HepG2 (cell line): ENCODE data around the gene RPS6KC1. TPM values are rescaled to one million over a fixed set of nuclear protein-coding genes. Genes with fewer than 3 reads are reported as not detected.

Experiments
- ATAC-seq: fragments of 200-7000 bp; cut with Tn5 transposase; 3 replicates; pipeline ENCODE4 v1.9.1; 2020; ENCODE audit warnings: mild to moderate bottlenecking, moderate library complexity
- BruUV-seq: library from RNA; stranded (reverse); fragments of 400-500 nt; replicated peaks from 2 replicates; lab custom pipeline; 2021; lab: Mats Ljungman, UMichigan
- CTCF ChIA-PET: fragments of 300-600 bp; formaldehyde crosslinking; extraction: SDS; loops from one replicate; lab custom pipeline; 2021; ENCODE audit warnings: low total read pairs, inconsistent platforms, low intra/inter-chr PET ratio; lab: Yijun Ruan, JAX
- POLR2A ChIA-PET: fragments of 350-600 bp; sonication (Branson Sonifier 250); formaldehyde crosslinking; loops from one replicate; lab custom pipeline; 2020; ENCODE audit warnings: antibody characterized with exemption, inconsistent platforms; lab: Yijun Ruan, JAX
- DNase-seq: peaks from one replicate; pipeline ENCODE4 v3.0.0-alpha.2; 2015; ENCODE audit warnings: low spot score
- FAIRE-seq: peaks from 3 replicates; lab custom pipeline; 2011; peaks lifted over from hg19 to GRCh38; lab: Jason Lieb, UNC
- H2AFZ ChIP-seq: one replicate; pipeline ENCODE4 v1.6.1; 2011; ENCODE audit warnings: low read length, inconsistent platforms
- H3K27ac ChIP-seq: fragments of 300-600 bp; 3 replicates; pipeline ENCODE4 v1.8.0; 2011; ENCODE audit warnings: mixed run types, mild to moderate bottlenecking, mixed read lengths, low read length, inconsistent platforms; ENCODE audit not compliant: insufficient read depth; ENCODE audit errors: extremely low read length
- H3K27me3 ChIP-seq, 2 experiments: fragments of 200-600 bp in 1 of 2; 2 replicates in 1 of 2; 3 replicates in 1 of 2; pipeline versions ENCODE4 v1.6.0 to v1.8.0; 2011; ENCODE audit warnings: low read length in 2 of 2, mild to moderate bottlenecking in 2 of 2, moderate library complexity in 2 of 2, inconsistent platforms in 1 of 2; ENCODE audit not compliant: insufficient read depth in 2 of 2, control insufficient read depth in 1 of 2
- H3K36me3 ChIP-seq, 2 experiments: fragments of 200-600 bp in 1 of 2; replicated peaks in 1 of 2; 2 replicates in 1 of 2; 3 replicates in 1 of 2; pipeline versions ENCODE4 v1.5.1 to v1.8.0; 2011; ENCODE audit warnings: low read length in 2 of 2, inconsistent platforms in 1 of 2; ENCODE audit not compliant: insufficient read depth in 2 of 2, control insufficient read depth in 1 of 2
- H3K4me1 ChIP-seq: 2 replicates; pipeline ENCODE4 v1.5.1; 2012; ENCODE audit warnings: low read length, inconsistent platforms; ENCODE audit not compliant: insufficient read depth
- H3K4me2 ChIP-seq: 2 replicates; pipeline ENCODE4 v1.6.0; 2011; ENCODE audit warnings: low read depth, low read length, inconsistent platforms
- H3K4me3 ChIP-seq, 3 experiments: fragments of 200-600 bp in 1 of 3; sonication (generic), shearing (Covaris generic) in 1 of 3; replicated peaks in 1 of 3; 2 replicates each; pipeline ENCODE4 v1.5.1; 2011 to 2016; ENCODE audit warnings: low read length in 3 of 3, inconsistent platforms in 2 of 3, low read depth in 2 of 3, mild to moderate bottlenecking in 2 of 3, control low read depth in 1 of 3, mixed read lengths in 1 of 3; ENCODE audit not compliant: insufficient read depth in 1 of 3
- H3K79me2 ChIP-seq: one replicate; pipeline ENCODE4 v1.6.1; 2011; ENCODE audit warnings: low read length, inconsistent platforms; ENCODE audit not compliant: insufficient read depth
- H3K9ac ChIP-seq: 2 replicates; pipeline ENCODE4 v1.6.0; 2011; ENCODE audit warnings: mild to moderate bottlenecking, low read depth, low read length, inconsistent platforms; ENCODE audit not compliant: insufficient read depth
- H3K9me3 ChIP-seq: 2 replicates; pipeline ENCODE4 v1.5.1; 2012; ENCODE audit warnings: mild to moderate bottlenecking, low read length
- H4K20me1 ChIP-seq: 2 replicates; pipeline ENCODE4 v1.6.0; 2011; ENCODE audit warnings: inconsistent platforms, mild to moderate bottlenecking, low read length, moderate library complexity; ENCODE audit not compliant: insufficient read depth
- MYNN ChIP-seq: sonication (generic); formaldehyde crosslinking; IDR thresholded peaks from 2 replicates; pipeline ENCODE4 v1.4.0; 2020; ENCODE audit warnings: mild to moderate bottlenecking, low read depth, missing genetic modification reagents
- NRL ChIP-seq: sonication (generic); formaldehyde crosslinking; IDR thresholded peaks from 2 replicates; pipeline ENCODE4 v1.5.0; 2020; ENCODE audit warnings: missing genetic modification reagents, mild to moderate bottlenecking, moderate library complexity, borderline replicate concordance
- SNAPC2 ChIP-seq: sonication (generic); formaldehyde crosslinking; IDR thresholded peaks from 2 replicates; pipeline ENCODE4 v1.8.1; 2022; ENCODE audit warnings: mild to moderate bottlenecking, missing genetic modification reagents
- ZFP36L1 ChIP-seq: sonication (generic); formaldehyde crosslinking; IDR thresholded peaks from 2 replicates; pipeline ENCODE4 v1.8.0; 2022; ENCODE audit warnings: mild to moderate bottlenecking, missing genetic modification reagents, moderate library complexity
- ZKSCAN8 ChIP-seq: IDR thresholded peaks from 2 replicates; pipeline ENCODE4 v1.6.1; 2016; ENCODE audit warnings: borderline replicate concordance, missing genetic modification reagents, missing compliant biosample characterization
- ZNF713 ChIP-seq: sonication (generic); formaldehyde crosslinking; IDR thresholded peaks from 2 replicates; pipeline ENCODE4 v1.4.0; 2020; ENCODE audit warnings: mild to moderate bottlenecking, missing genetic modification reagents
- ZNF776 ChIP-seq: sonication (generic); formaldehyde crosslinking; IDR thresholded peaks from 2 replicates; pipeline ENCODE4 v1.4.0; 2020; ENCODE audit warnings: mild to moderate bottlenecking, missing genetic modification reagents
- ZNF879 ChIP-seq: sonication (generic); formaldehyde crosslinking; IDR thresholded peaks from 2 replicates; pipeline ENCODE4 v1.8.1; 2023; ENCODE audit warnings: missing genetic modification reagents
- WGBS: methylation state at CpG from one replicate; pipeline ENCODE4 v1.1.6; 2017; ENCODE audit warnings: low lambda C conversion rate; 5-methylcytosine and 5-hydroxymethylcytosine counted together
- in situ Hi-C: cut with HindIII; loops from 2 replicates; pipeline ENCODE4 v1.10.0; 2017; ENCODE audit warnings: low pct_unique_long_range_greater_than_20kb; ENCODE audit not compliant: extremely low pct_ligation_motif_present
- intact Hi-C: fragments of 100-400 bp; cut with micrococcal nuclease; formaldehyde crosslinking; loops from one replicate; pipeline ENCODE4 v1.10.0; 2022; ENCODE audit not compliant: unreplicated experiment
- polyA plus RNA-seq, 8 experiments: library from polyadenylated mRNA; depleted of rRNA in 3 of 8; stranded (reverse) in 7 of 8; unstranded in 1 of 8; fragments of >200 nt; fragmentation: Illumina TruSeq in 4 of 8; extraction: Trizol in 4 of 8; gene quantifications; 2 replicates each; pipeline versions ENCODE4 v1.2.1 to v1.2.3, GENCODE V29; 2011 to 2016; ENCODE audit warnings: low read depth in 4 of 8, missing spikeins in 1 of 8, mixed read lengths in 1 of 8; ENCODE audit not compliant: insufficient read depth in 1 of 8
- total RNA-seq, 5 experiments: library from RNA; depleted of rRNA; stranded (reverse); fragments of >200 nt; fragmentation: Illumina TruSeq; extraction: Trizol; gene quantifications; 2 replicates each; pipeline ENCODE4 v1.2.3, GENCODE V29; 2016; ENCODE audit warnings: low read depth in 1 of 5
- TF ChIP-seq, protein P1 (sequence below): sonication (generic); formaldehyde crosslinking; IDR thresholded peaks from 2 replicates; pipeline ENCODE4 v1.4.0; 2020; ENCODE audit warnings: mild to moderate bottlenecking, missing genetic modification reagents
- TF ChIP-seq, protein P2 (sequence below): sonication (generic); formaldehyde crosslinking; IDR thresholded peaks from 2 replicates; pipeline ENCODE4 v1.5.0; 2020; ENCODE audit warnings: missing genetic modification reagents
- TF ChIP-seq, protein P3 (sequence below): sonication (generic); formaldehyde crosslinking; conservative IDR thresholded peaks from 2 replicates; pipeline ENCODE4 v1.4.0; 2020; ENCODE audit warnings: missing genetic modification reagents

RPS6KC1 gene
- total and polyA plus RNA-seq, 2 of the 13 experiments (the other 11 are each of a cell fraction or from before 2014, with no cell fraction given), result 11.0 to 25.2 TPM

DNA sequence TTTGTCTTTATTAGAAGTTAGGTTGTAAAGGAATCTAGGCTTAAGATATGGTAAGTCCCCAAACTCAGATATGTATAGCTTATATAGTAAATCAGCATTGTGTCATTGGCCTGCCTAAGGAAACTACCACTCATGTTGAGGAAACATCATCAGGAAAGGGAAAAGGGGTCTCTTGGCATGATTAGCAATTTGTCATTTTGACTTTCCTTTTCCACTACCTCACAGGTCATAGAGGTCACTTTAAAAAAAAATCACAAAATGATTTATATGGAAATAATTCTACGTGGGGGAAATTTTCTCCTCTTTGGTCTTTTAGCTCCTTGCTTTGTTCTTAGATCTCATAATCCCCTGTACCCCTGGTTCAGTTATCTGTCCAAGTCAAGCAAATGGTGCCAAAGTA, 213.5 kb downstream of the RPS6KC1 start:
- TF ChIP-seq ZNF776 (no peak), SNAPC2 (no peak), NRL (CRISPR knock-in tag) (no peak), ZNF879 (CRISPR knock-in tag) (no peak), ZFP36L1 (no peak)
- TF ChIP-seq, protein P1, sequence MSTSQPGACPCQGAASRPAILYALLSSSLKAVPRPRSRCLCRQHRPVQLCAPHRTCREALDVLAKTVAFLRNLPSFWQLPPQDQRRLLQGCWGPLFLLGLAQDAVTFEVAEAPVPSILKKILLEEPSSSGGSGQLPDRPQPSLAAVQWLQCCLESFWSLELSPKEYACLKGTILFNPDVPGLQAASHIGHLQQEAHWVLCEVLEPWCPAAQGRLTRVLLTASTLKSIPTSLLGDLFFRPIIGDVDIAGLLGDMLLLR (CRISPR knock-in tag), result no peak
- 95% methylated on average over 1 of the region's 1 CpG for WGBS
- Histone ChIP-seq H3K4me3 (no peak overlapping the region), H3K27me3 (no peaks in the 10 kb centered on the region), H3K4me1 (no peaks in the 10 kb centered on the region), H3K9me3 (no peaks in the 10 kb centered on the region), H3K9ac (no peak overlapping the region), H3K79me2 (no peaks in the 10 kb centered on the region), H3K36me3 (no peaks in the 10 kb centered on the region; a peak in 1 of 5 replicates), H3K27ac (no peak overlapping the region), H3K4me2 (no peak overlapping the region), H2AFZ (no peak overlapping the region), H4K20me1 (no peaks in the 10 kb centered on the region)
- ChIA-PET POLR2A (no interaction called here), CTCF (no interaction called here)
- ATAC-seq (no peak), DNase-seq (no peak), FAIRE-seq (no peak)
- intact Hi-C loops (no loop called here), in situ Hi-C loops (no loop called here)
- BruUV-seq, result no TSS peak

DNA sequence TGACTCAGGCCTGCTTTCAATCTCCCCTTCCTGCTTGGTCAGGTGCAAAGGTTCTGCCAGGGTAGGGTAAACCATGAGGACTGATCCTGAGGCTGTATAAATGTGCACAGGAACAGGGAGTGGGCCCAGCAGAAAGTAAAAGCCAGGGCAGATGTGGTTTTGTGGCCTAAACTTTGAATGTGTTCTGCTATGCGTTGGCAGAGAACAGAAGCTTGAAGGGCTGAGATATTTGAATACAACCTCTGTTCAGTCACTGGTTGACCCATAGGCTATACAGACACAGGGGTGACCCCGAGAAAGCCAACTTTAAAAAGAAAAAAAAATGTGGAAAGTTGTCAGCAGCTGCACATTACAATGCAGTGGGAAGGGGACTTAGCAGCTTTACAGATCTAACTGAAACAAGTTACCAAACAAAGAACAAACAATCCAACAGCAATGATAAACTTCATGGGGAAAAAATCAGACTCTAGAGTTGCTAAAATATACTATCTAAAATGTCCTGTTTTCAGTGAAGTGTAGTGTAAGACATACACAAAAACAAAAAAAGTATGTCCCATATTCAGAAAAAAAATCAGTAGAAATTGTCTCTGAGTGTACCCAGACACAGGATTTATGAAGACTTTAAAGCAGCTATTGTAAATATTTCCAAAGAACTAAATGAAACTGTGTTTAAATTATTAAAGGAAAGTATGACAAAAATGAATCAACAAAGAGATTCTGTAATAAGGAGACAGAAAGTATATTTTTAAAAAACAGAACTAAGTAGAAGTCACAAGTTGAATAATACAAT, 216.1 kb downstream of the RPS6KC1 start:
- H2AFZ ChIP-seq, result no peak overlapping the region
- intact Hi-C loops, result no loop called here
- no peaks in the 10 kb centered on the region for H4K20me1 ChIP-seq
- H3K9ac ChIP-seq, result no peak overlapping the region
- H3K4me3 ChIP-seq, result no peak overlapping the region
- no peak overlapping the region for H3K4me2 ChIP-seq
- H3K27me3 ChIP-seq, result no peaks in the 10 kb centered on the region
- ChIA-PET POLR2A (no interaction called here), CTCF (no interaction called here)
- no peak overlapping the region for H3K27ac ChIP-seq
- whole genome bisulfite sequencing, result 96% methylated on average over 2 of the region's 2 CpGs
- no peaks in the 10 kb centered on the region for H3K4me1 ChIP-seq
- FAIRE-seq (no peak), ATAC-seq (no peak), DNase-seq (no peak)
- no peaks in the 10 kb centered on the region for H3K9me3 ChIP-seq
- H3K36me3 ChIP-seq, result no peaks in the 10 kb centered on the region; a peak in 1 of 5 replicates
- H3K79me2 ChIP-seq, result no peaks in the 10 kb centered on the region
- no TSS peak for BruUV-seq
- in situ Hi-C loops, result no loop called here
- TF ChIP-seq, protein P2, sequence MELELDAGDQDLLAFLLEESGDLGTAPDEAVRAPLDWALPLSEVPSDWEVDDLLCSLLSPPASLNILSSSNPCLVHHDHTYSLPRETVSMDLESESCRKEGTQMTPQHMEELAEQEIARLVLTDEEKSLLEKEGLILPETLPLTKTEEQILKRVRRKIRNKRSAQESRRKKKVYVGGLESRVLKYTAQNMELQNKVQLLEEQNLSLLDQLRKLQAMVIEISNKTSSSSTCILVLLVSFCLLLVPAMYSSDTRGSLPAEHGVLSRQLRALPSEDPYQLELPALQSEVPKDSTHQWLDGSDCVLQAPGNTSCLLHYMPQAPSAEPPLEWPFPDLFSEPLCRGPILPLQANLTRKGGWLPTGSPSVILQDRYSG (CRISPR knock-in tag), result no peak
- TF ChIP-seq MYNN (CRISPR knock-in tag) (no peak), ZKSCAN8 (CRISPR knock-in tag) (no peak), ZNF713 (CRISPR knock-in tag) (no peak)
- TF ChIP-seq, protein P3, sequence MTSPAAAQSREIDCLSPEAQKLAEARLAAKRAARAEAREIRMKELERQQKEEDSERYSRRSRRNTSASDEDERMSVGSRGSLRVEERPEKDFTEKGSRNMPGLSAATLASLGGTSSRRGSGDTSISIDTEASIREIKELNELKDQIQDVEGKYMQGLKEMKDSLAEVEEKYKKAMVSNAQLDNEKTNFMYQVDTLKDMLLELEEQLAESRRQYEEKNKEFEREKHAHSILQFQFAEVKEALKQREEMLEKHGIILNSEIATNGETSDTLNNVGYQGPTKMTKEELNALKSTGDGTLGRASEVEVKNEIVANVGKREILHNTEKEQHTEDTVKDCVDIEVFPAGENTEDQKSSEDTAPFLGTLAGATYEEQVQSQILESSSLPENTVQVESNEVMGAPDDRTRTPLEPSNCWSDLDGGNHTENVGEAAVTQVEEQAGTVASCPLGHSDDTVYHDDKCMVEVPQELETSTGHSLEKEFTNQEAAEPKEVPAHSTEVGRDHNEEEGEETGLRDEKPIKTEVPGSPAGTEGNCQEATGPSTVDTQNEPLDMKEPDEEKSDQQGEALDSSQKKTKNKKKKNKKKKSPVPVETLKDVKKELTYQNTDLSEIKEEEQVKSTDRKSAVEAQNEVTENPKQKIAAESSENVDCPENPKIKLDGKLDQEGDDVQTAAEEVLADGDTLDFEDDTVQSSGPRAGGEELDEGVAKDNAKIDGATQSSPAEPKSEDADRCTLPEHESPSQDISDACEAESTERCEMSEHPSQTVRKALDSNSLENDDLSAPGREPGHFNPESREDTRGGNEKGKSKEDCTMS, result no peak
